ENCODE data around the gene CLDN6. TPM values are rescaled to one million over a fixed set of nuclear protein-coding genes. Genes with fewer than 3 reads are reported as not detected.

CLDN6 gene
- total RNA-seq, 1 experiment from 2014 or later: not detected

DNA sequence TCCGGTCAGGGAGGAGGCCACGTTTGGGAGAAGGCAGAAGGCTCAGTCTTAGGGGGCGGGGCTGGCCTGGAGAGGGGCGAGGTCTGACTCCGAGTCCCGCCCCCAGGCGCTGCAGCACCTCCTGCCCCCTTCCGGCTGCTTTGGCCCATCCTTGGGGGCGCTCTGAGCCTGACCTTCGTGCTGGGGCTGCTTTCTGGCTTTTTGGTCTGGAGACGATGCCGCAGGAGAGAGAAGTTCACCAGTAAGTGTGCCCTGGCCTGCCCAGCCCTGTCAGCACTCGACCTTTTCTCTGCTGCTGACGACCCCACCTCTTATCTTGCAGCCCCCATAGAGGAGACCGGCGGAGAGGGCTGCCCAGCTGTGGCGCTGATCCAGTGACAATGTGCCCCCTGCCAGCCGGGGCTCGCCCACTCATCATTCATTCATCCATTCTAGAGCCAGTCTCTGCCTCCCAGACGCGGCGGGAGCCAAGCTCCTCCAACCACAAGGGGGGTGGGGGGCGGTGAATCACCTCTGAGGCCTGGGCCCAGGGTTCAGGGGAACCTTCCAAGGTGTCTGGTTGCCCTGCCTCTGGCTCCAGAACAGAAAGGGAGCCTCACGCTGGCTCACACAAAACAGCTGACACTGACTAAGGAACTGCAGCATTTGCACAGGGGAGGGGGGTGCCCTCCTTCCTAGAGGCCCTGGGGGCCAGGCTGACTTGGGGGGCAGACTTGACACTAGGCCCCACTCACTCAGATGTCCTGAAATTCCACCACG is 3.6 kb upstream of the CLDN6 start:
- no peaks in the 10 kb centered on the region for H3K9me2 ChIP-seq (replicated peaks; ENCODE audit: low read length)
- peak; percentile 17 for ATAC-seq
- no peaks in the 10 kb centered on the region for H4K20me1 ChIP-seq (ENCODE audit: low read length)
- H3K4me1 ChIP-seq (ENCODE audit: insufficient read depth, low read length): peaks cover 18% of the 10 kb centered on the region
- BruUV-seq (replicated peaks): TSS peak; percentile 49
- H3K4me2 ChIP-seq (ENCODE audit: low read length): peak overlapping the region; percentile 99
- H3K79me2 ChIP-seq (ENCODE audit: low read length): peaks cover 12% of the 10 kb centered on the region
- no peaks in the 10 kb centered on the region for H3K27me3 ChIP-seq (ENCODE audit: low read length)
- H3K36me3 ChIP-seq (ENCODE audit: low read depth, low read length): peaks cover 10% of the 10 kb centered on the region
- intact Hi-C loops (cut with micrococcal nuclease): no loop called here
- H3K27ac ChIP-seq (ENCODE audit: low read length): peak overlapping the region; percentile 100
- no peaks in the 10 kb centered on the region for H3F3A ChIP-seq (ENCODE audit: low read length, unreplicated experiment)
- peak overlapping the region; percentile 94 for H3K4me3 ChIP-seq (ENCODE audit: low read length)
- no peak overlapping the region for H2AFZ ChIP-seq (ENCODE audit: low read length)
- H3K9ac ChIP-seq (ENCODE audit: low read length): peak overlapping the region; percentile 91
- peak; percentile 90 for DNase-seq
- ChIA-PET CTCF (interaction anchor here (1.8 kb wide), 1 partner anchor 11 kb away, joined by 6 read pairs; no protein-coding TSS in a partner anchor), POLR2A (ENCODE audit: unreplicated experiment) (interaction anchor here (0.5 to 1.7 kb wide), 5 partner anchors 11 to 63 kb away, joined by 3 to 18 read pairs (median 6); no protein-coding TSS in a partner anchor)
- H3K9me3 ChIP-seq (ENCODE audit: low read length): no peaks in the 10 kb centered on the region
- TF ChIP-seq, protein P1, sequence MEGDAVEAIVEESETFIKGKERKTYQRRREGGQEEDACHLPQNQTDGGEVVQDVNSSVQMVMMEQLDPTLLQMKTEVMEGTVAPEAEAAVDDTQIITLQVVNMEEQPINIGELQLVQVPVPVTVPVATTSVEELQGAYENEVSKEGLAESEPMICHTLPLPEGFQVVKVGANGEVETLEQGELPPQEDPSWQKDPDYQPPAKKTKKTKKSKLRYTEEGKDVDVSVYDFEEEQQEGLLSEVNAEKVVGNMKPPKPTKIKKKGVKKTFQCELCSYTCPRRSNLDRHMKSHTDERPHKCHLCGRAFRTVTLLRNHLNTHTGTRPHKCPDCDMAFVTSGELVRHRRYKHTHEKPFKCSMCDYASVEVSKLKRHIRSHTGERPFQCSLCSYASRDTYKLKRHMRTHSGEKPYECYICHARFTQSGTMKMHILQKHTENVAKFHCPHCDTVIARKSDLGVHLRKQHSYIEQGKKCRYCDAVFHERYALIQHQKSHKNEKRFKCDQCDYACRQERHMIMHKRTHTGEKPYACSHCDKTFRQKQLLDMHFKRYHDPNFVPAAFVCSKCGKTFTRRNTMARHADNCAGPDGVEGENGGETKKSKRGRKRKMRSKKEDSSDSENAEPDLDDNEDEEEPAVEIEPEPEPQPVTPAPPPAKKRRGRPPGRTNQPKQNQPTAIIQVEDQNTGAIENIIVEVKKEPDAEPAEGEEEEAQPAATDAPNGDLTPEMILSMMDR (conservative IDR thresholded peaks at IDR 0.05; ENCODE audit: low read depth, low read length): no peak; the same call in 1 of the 2 replicates
- no peak for TF ChIP-seq EZH2 (IDR thresholded peaks at IDR 0.05; ENCODE audit: low read length, unreplicated experiment)
- TF ChIP-seq EZH2phosphoT487 (IDR thresholded peaks at IDR 0.05; ENCODE audit: borderline replicate concordance, low read length): peak; percentile 39; the same call in 1 of the 2 replicates

DNA sequence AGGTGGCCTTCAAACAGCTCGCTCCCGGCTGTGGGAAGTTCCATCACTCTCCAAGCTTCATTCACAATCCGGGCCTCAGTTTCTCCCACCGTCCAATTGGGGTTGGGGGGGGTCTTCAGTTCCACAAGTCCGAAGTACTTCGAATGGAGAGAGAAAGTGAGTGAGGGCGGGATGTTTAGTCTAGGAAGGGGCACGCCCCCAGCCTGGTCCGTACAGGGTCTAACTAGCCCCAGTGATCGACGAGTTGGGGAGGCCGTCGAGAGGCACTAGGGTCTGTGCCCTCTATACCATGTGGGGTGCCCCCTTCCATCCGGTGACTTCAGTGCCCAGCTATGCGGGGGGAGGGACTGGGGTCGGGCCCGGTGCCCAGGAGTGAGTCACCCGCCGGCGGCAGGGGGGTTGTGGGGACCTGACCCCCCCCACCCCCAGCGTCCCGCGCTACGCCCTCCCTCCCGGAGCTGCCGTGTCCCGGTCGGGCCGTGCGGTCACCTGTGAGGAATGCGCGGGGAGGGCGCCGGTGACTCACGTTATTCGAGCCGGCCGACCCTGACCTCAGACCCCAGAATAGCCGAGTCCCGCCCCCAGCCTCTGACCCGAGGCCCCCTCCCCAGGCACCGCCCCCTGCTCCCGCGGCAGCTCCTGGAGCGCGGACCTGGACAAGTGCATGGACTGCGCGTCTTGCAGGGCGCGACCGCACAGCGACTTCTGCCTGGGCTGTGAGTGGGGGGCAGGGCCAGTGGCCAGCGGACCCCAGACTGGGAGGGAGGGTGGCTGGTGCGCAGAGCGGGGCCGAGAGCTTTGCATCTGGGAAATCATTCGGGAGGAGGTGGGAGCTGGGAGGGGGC is 2.8 kb upstream of the CLDN6 start:
- peak overlapping the region; percentile 100 for H3K27ac ChIP-seq (ENCODE audit: low read length)
- CTCF ChIA-PET: interaction anchor here (0.8 to 1.2 kb wide), 2 partner anchors 10 to 294 kb away, joined by 3 to 5 read pairs; no protein-coding TSS in a partner anchor
- H3K4me3 ChIP-seq (ENCODE audit: low read length): peak overlapping the region; percentile 94
- peak; percentile 20 for ATAC-seq
- intact Hi-C loops (cut with micrococcal nuclease): no loop called here
- peaks cover 10% of the 10 kb centered on the region for H3K36me3 ChIP-seq (ENCODE audit: low read depth, low read length)
- H3F3A ChIP-seq (ENCODE audit: low read length, unreplicated experiment): no peaks in the 10 kb centered on the region
- H3K27me3 ChIP-seq (ENCODE audit: low read length): no peaks in the 10 kb centered on the region
- POLR2A ChIA-PET (ENCODE audit: unreplicated experiment): interaction anchor here (0.7 to 1.7 kb wide), 4 partner anchors 7 to 17 kb away, joined by 5 to 18 read pairs (median 10); no protein-coding TSS in a partner anchor
- H3K9me3 ChIP-seq (ENCODE audit: low read length): no peaks in the 10 kb centered on the region
- H2AFZ ChIP-seq (ENCODE audit: low read length): no peak overlapping the region
- peak overlapping the region; percentile 99 for H3K4me2 ChIP-seq (ENCODE audit: low read length)
- H3K9me2 ChIP-seq (replicated peaks; ENCODE audit: low read length): no peaks in the 10 kb centered on the region
- DNase-seq: peak; percentile 88
- TF ChIP-seq EZH2 (IDR thresholded peaks at IDR 0.05; ENCODE audit: low read length, unreplicated experiment) (no peak), EZH2phosphoT487 (IDR thresholded peaks at IDR 0.05; ENCODE audit: borderline replicate concordance, low read length) (peak; percentile 49; the same call in 1 of the 2 replicates)
- peaks cover 18% of the 10 kb centered on the region for H3K4me1 ChIP-seq (ENCODE audit: insufficient read depth, low read length)
- H4K20me1 ChIP-seq (ENCODE audit: low read length): no peaks in the 10 kb centered on the region
- H3K9ac ChIP-seq (ENCODE audit: low read length): peak overlapping the region; percentile 91
- no TSS peak for BruUV-seq (replicated peaks)
- peaks cover 12% of the 10 kb centered on the region for H3K79me2 ChIP-seq (ENCODE audit: low read length)

- peaks cover 10% of the 10 kb centered on the region for H3K36me3 ChIP-seq (ENCODE audit: low read depth, low read length)
- no peak for TF ChIP-seq EZH2phosphoT487 (IDR thresholded peaks at IDR 0.05; ENCODE audit: borderline replicate concordance, low read length)
- peak within 1 kb of the TSS; percentile 94 for H3K4me3 ChIP-seq (ENCODE audit: low read length)
- intact Hi-C loops (cut with micrococcal nuclease): no loop called here
- no peaks in the 10 kb centered on the region for H3F3A ChIP-seq (ENCODE audit: low read length, unreplicated experiment)
- no peaks in the 10 kb centered on the region for H4K20me1 ChIP-seq (ENCODE audit: low read length)
- H3K79me2 ChIP-seq (ENCODE audit: low read length): peaks cover 12% of the 10 kb centered on the region
- ATAC-seq: peak; percentile 3
- H3K27ac ChIP-seq (ENCODE audit: low read length): peak within 1 kb of the TSS; percentile 100
- peaks cover 18% of the 10 kb centered on the region for H3K4me1 ChIP-seq (ENCODE audit: insufficient read depth, low read length)
- H3K27me3 ChIP-seq (ENCODE audit: low read length): no peaks in the 10 kb centered on the region
- no TSS peak for BruUV-seq (replicated peaks)
- ChIA-PET POLR2A (ENCODE audit: unreplicated experiment) (interaction anchor here (0.6 to 1.7 kb wide), 7 partner anchors 8 to 1606 kb away, joined by 3 to 18 read pairs (median 5); partner anchors contain the start of genes NUBP2 and SPSB3), CTCF (interaction anchor here (0.6 to 1.2 kb wide), 4 partner anchors 8 to 1678 kb away, joined by 3 to 5 read pairs (median 4); no protein-coding TSS in a partner anchor)
- H3K9me3 ChIP-seq (ENCODE audit: low read length): no peaks in the 10 kb centered on the region
- H3K4me2 ChIP-seq (ENCODE audit: low read length): peak within 1 kb of the TSS; percentile 99
- peak; percentile 79 for DNase-seq
- H3K9ac ChIP-seq (ENCODE audit: low read length): peak within 1 kb of the TSS; percentile 91
- H3K9me2 ChIP-seq (replicated peaks; ENCODE audit: low read length): no peaks in the 10 kb centered on the region
- H2AFZ ChIP-seq (ENCODE audit: low read length): peak within 1 kb of the TSS; percentile 79
Observed at GRCh38 chr16:3020247-3020603, 2.2 kb upstream of the CLDN6 start, which contains the start of gene TNFRSF12A. TNFRSF12A (plus strand) TSS chr16:3020368; CDS start chr16:3020398, 30 bp downstream.

All from PC-3 (cell line).